ENCODE results near the gene PARD3. TPM values are rescaled to one million over a fixed set of nuclear protein-coding genes. Genes with fewer than 3 reads are reported as not detected.

Gene PARD3
- total RNA-seq, 1 donor from 2014 or later = 64.5 TPM

GRCh38 chr10:34333513-34333912 lies 481.6 kb downstream of the PARD3 start:
- no peak for ATAC-seq

GRCh38 chr10:34327184-34327583 lies 487.9 kb downstream of the PARD3 start:
- no peak for ATAC-seq

GRCh38 chr10:34323192-34323591 lies 491.9 kb downstream of the PARD3 start:
- no peak for ATAC-seq

- ATAC-seq = no peak
Observed at GRCh38 chr10:34320265-34320664, 494.8 kb downstream of the PARD3 start.

- peak; percentile 99 for ATAC-seq
Observed at GRCh38 chr10:34319197-34319846, 495.8 kb downstream of the PARD3 start.

- ATAC-seq = no peak
Observed at GRCh38 chr10:34316154-34316553, 498.9 kb downstream of the PARD3 start.

- no peak for ATAC-seq
Observed at GRCh38 chr10:34314457-34314856, 500.6 kb downstream of the PARD3 start.

GRCh38 chr10:34313888-34314287 lies 501.2 kb downstream of the PARD3 start:
- ATAC-seq = no peak

GRCh38 chr10:34313353-34313752 lies 501.7 kb downstream of the PARD3 start:
- no peak for ATAC-seq

- peak; percentile 63 for ATAC-seq
Observed at GRCh38 chr10:34311679-34312078, 503.4 kb downstream of the PARD3 start.

- no peak for ATAC-seq
Observed at GRCh38 chr10:34310234-34310633, 504.9 kb downstream of the PARD3 start.

- peak; percentile 99 for ATAC-seq
Observed at GRCh38 chr10:34305189-34305588, 509.9 kb downstream of the PARD3 start.

GRCh38 chr10:34303022-34303421 lies 512.1 kb downstream of the PARD3 start:
- no peak for ATAC-seq

GRCh38 chr10:34299105-34299611 lies 515.9 kb downstream of the PARD3 start:
- ATAC-seq = no peak

GRCh38 chr10:34298346-34298818 lies 516.7 kb downstream of the PARD3 start:
- no peak for ATAC-seq

GRCh38 chr10:34297541-34298345 lies 517.4 kb downstream of the PARD3 start:
- ATAC-seq = no peak

- ATAC-seq = no peak
Observed at GRCh38 chr10:34295142-34295548, 520.0 kb downstream of the PARD3 start.

- no peak for ATAC-seq
Observed at GRCh38 chr10:34294137-34294536, 521.0 kb downstream of the PARD3 start.

- ATAC-seq = no peak
Observed at GRCh38 chr10:34292675-34293074, 522.4 kb downstream of the PARD3 start.

- no peak for ATAC-seq
Observed at GRCh38 chr10:34292194-34292565, 522.9 kb downstream of the PARD3 start.

- ATAC-seq = no peak
Observed at GRCh38 chr10:34291466-34292193, 523.5 kb downstream of the PARD3 start.

- ATAC-seq = peak; percentile 14
Observed at GRCh38 chr10:34290412-34291081, 524.5 kb downstream of the PARD3 start.

GRCh38 chr10:34288634-34289033 lies 526.5 kb downstream of the PARD3 start:
- peak; percentile 93 for ATAC-seq
